GM18861 (cell line): ENCODE data around the gene PPP1R26.

Experiments used
- ATAC-seq: cut with Tn5 transposase; IDR thresholded peaks from one replicate; pipeline ENCODE4 v1.9.1; 2021; ENCODE audit not compliant: unreplicated experiment

PPP1R26 gene

GRCh38 chr9:135536216-135536615 lies 56.6 kb downstream of the PPP1R26 start:
- no peak for ATAC-seq
